Muscle of back (tissue), 11 donors: ENCODE data around the gene NXPH4. TPM values are rescaled to one million over a fixed set of nuclear protein-coding genes. Genes with fewer than 3 reads are reported as not detected.
A peak's percentile ranks its signal among the peaks of the same experiment; 100 is the strongest.

Experiments
- DNase-seq, 3 donors: peaks; one replicate each; pipeline versions ENCODE4 v3.0.0 to v3.0.0-alpha.2; 2013
- polyA plus RNA-seq, 10 donors: library from polyadenylated mRNA; unstranded; fragments of 120-200 nt; gene quantifications; one replicate each; pipeline ENCODE4 v1.2.1, GENCODE V29; 2013; ENCODE audit not compliant: insufficient read length in 10 of 10

NXPH4 gene
- polyA plus RNA-seq, 10 donors = 1.7 to 5.1 (median 2.1) TPM

- DNase-seq = no peak
Measured at GRCh38 chr12:57202321-57202720, 14.3 kb upstream of the NXPH4 start.

GRCh38 chr12:57203201-57203600 is 13.4 kb upstream of the NXPH4 start:
- DNase-seq = no peak

GRCh38 chr12:57203791-57204190 is 12.8 kb upstream of the NXPH4 start:
- no peak for DNase-seq

GRCh38 chr12:57204454-57204853 is 12.1 kb upstream of the NXPH4 start:
- DNase-seq = no peak

GRCh38 chr12:57205186-57205585 is 11.4 kb upstream of the NXPH4 start:
- DNase-seq = no peak

- DNase-seq = no peak
Measured at GRCh38 chr12:57205931-57206330, 10.7 kb upstream of the NXPH4 start.

GRCh38 chr12:57207731-57208630 is 8.6 kb upstream of the NXPH4 start:
- DNase-seq = no peak

- no peak for DNase-seq
Measured at GRCh38 chr12:57208631-57209282, 7.8 kb upstream of the NXPH4 start.

GRCh38 chr12:57209916-57210315 is 6.7 kb upstream of the NXPH4 start:
- DNase-seq = no peak

GRCh38 chr12:57210461-57210860 is 6.1 kb upstream of the NXPH4 start:
- DNase-seq = no peak

GRCh38 chr12:57210926-57211692 is 5.5 kb upstream of the NXPH4 start:
- DNase-seq = no peak

- no peak for DNase-seq
Measured at GRCh38 chr12:57211791-57212700, 4.5 kb upstream of the NXPH4 start.

GRCh38 chr12:57212701-57213057 is 3.9 kb upstream of the NXPH4 start:
- DNase-seq = no peak

- DNase-seq = peak; percentile 78 to 93 (median 86)
Measured at GRCh38 chr12:57213058-57213715, 3.4 kb upstream of the NXPH4 start.

- DNase-seq = no peak
Measured at GRCh38 chr12:57213763-57214397, 2.7 kb upstream of the NXPH4 start.

- peak in 1 of 3 donors; percentile 78 for DNase-seq
Measured at GRCh38 chr12:57214398-57214781, 2.2 kb upstream of the NXPH4 start.

- DNase-seq = no peak
Measured at GRCh38 chr12:57215065-57215464, 1.5 kb upstream of the NXPH4 start.

GRCh38 chr12:57215668-57216013 is 953 bp upstream of the NXPH4 start:
- DNase-seq = peak in 1 of 3 donors; percentile 51

- DNase-seq = peak in 1 of 3 donors; percentile 77
Measured at GRCh38 chr12:57216921-57217879, 606 bp downstream of the NXPH4 start.
